ENCODE results near the gene PFN3.

DNA sequence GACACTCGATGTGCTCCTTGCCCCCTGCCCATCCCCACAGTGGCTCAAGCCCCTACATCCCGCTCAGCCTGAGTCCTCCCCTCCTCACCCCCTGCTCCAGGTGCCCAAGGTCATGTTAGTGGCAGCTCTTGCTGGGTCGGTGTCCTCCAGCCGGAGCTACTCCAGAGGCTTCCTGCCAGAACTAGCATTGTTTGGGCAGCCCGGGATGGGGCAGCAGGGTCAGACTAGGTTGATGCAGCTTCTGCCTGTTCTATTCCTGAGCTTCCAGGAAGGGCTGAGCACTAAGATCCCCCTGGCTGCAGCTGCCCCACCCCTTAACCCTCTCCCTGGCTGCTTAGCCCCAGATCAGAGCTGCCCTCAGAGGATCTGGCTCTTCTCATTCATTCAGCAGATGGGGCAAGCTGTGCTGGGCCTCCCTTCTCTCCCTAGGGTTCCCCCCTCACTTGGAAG lies 42.1 kb downstream of the PFN3 start:
- TF ChIP-seq POLR2AphosphoS5 (IDR thresholded peaks at IDR 0.05; ENCODE audit: low read depth, low read length) (no peak), TAF1 (IDR thresholded peaks at IDR 0.05; ENCODE audit: borderline replicate concordance, insufficient read depth, low read length) (no peak), SIN3A (IDR thresholded peaks at IDR 0.05; ENCODE audit: borderline replicate concordance, insufficient read depth, low read length) (no peak), FOXP2 (optimal IDR thresholded peaks at IDR 0.05; ENCODE audit: borderline replicate concordance, extremely low read depth, extremely low read length, insufficient read depth) (no peak)
- TF ChIP-seq, protein P1, sequence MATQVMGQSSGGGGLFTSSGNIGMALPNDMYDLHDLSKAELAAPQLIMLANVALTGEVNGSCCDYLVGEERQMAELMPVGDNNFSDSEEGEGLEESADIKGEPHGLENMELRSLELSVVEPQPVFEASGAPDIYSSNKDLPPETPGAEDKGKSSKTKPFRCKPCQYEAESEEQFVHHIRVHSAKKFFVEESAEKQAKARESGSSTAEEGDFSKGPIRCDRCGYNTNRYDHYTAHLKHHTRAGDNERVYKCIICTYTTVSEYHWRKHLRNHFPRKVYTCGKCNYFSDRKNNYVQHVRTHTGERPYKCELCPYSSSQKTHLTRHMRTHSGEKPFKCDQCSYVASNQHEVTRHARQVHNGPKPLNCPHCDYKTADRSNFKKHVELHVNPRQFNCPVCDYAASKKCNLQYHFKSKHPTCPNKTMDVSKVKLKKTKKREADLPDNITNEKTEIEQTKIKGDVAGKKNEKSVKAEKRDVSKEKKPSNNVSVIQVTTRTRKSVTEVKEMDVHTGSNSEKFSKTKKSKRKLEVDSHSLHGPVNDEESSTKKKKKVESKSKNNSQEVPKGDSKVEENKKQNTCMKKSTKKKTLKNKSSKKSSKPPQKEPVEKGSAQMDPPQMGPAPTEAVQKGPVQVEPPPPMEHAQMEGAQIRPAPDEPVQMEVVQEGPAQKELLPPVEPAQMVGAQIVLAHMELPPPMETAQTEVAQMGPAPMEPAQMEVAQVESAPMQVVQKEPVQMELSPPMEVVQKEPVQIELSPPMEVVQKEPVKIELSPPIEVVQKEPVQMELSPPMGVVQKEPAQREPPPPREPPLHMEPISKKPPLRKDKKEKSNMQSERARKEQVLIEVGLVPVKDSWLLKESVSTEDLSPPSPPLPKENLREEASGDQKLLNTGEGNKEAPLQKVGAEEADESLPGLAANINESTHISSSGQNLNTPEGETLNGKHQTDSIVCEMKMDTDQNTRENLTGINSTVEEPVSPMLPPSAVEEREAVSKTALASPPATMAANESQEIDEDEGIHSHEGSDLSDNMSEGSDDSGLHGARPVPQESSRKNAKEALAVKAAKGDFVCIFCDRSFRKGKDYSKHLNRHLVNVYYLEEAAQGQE (IDR thresholded peaks at IDR 0.05; ENCODE audit: insufficient read depth in 1 of 2, low read depth in 2 of 2, low read length in 2 of 2) = no peak
